GM21528 (cell line): ENCODE results near the gene BLOC1S2.
A peak's percentile ranks its signal among the peaks of the same experiment; 100 is the strongest.
"Not testable (repeated sequence)": the region's sequence is repeated elsewhere in the genome, so short reads cannot be mapped to it uniquely, and the experiment has no call there.

Experiments
- ATAC-seq: cut with Tn5 transposase; IDR thresholded peaks from one replicate; pipeline ENCODE4 v1.9.1; 2021; ENCODE audit warnings: mild to moderate bottlenecking, moderate library complexity; ENCODE audit not compliant: unreplicated experiment, low FRiP score

Gene BLOC1S2

GRCh38 chr10:100286051-100287033 is at the start of gene BLOC1S2:
Gene BLOC1S2 (minus strand): TSS chr10:100286680. CDS start chr10:100286659, 21 bp downstream.
- ATAC-seq: peak; percentile 83

DNA sequence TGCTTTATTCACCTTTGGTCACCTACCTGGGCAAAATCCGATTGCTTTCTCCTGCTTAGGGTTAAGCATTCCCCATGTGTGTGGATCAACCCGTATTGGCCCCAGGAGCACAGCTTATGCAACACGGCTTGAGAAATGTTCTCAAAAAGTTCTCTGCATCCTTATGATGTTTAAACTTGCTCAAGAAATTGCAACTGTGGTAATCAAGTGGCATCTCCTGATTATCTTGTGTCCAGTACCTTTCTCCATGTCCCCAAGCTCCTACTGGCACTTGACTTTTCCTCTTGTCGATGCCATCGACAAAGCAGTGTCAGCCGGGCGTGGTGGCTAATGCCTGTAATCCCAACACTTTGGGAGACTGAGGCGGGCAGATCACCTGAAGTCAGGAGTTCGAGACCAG is 48.3 kb upstream of the BLOC1S2 start:
- ATAC-seq: no peak

DNA sequence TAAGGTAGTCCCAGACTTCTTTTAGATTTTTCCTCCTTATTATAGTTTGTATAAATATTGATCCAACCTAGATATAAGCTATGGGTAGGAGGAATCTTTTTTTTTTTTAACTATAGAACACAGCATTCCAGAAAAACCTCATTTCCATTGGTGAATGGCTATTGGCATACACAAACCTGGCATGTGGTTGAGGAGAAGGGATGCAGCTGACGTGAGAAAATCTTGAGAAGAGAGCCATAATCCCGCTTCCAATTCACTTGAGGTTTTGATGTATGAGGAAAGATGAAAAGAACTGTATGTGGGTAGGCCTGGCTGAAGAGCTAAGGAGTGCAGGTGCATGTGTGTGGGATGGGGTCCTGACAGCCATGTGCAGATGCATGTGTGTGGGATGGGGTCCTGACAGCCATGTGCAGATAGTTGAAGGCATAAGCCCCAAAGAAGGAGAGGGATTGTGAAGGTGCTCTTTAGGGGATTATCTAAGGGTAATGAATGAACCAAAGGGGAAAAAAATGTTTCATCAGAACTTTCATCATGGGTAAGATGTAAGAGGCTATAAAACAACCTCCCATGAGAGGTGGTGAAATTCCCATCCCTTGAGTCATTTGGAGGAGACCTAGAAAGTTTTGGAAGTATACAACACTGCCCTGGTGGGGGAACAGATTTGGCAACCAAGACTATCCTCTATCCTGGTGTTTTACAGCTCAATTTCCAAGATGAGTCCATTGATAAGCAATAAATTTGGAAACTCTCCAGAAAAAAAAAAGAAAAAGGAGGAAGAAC is 47.4 kb upstream of the BLOC1S2 start:
- no peak for ATAC-seq

GRCh38 chr10:100333106-100333505 is 46.6 kb upstream of the BLOC1S2 start:
- no peak for ATAC-seq

GRCh38 chr10:100330079-100330478 is 43.6 kb upstream of the BLOC1S2 start, which contains the start of gene PKD2L1:
Gene PKD2L1 (minus strand): TSS chr10:100330228. CDS start chr10:100330103, 125 bp downstream.
- no peak for ATAC-seq

GRCh38 chr10:100328198-100328597 is 41.7 kb upstream of the BLOC1S2 start:
- ATAC-seq: no peak

DNA sequence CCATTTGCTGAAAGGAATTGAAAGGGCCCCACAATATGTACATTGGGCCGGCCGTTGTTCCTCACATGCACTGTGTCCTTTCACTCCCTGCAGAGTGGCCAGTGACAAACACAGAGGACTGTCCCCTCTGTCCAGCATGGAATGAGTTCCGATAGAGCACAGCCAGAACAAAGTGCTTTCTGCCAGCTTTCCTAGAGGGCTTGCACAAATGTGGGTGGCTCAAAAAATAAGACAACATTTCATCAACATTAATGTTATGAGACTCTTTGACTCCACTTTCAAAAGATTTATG is 41.2 kb upstream of the BLOC1S2 start:
- no peak for ATAC-seq

GRCh38 chr10:100327007-100327717 is 40.7 kb upstream of the BLOC1S2 start:
- ATAC-seq: peak; percentile 92

DNA sequence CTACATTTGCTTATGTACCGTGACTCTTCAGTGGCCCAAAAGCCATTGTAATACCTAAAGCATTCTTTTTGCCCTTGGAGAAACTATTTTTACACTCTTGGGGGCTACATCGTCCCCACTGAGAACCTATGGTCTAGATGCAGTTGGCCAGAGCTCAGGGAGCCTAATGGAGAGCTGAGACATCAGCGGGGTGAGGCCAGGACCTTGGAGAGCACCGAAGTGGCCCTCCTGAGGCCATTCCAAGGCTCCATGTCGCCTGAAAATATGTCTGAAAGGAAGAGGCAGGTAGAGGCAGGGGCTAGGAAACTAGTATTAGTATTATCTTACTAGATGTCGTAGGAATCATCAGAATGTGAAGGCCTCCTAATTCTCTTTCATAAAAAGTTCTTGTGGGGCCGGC is 38.7 kb upstream of the BLOC1S2 start:
- no peak for ATAC-seq

DNA sequence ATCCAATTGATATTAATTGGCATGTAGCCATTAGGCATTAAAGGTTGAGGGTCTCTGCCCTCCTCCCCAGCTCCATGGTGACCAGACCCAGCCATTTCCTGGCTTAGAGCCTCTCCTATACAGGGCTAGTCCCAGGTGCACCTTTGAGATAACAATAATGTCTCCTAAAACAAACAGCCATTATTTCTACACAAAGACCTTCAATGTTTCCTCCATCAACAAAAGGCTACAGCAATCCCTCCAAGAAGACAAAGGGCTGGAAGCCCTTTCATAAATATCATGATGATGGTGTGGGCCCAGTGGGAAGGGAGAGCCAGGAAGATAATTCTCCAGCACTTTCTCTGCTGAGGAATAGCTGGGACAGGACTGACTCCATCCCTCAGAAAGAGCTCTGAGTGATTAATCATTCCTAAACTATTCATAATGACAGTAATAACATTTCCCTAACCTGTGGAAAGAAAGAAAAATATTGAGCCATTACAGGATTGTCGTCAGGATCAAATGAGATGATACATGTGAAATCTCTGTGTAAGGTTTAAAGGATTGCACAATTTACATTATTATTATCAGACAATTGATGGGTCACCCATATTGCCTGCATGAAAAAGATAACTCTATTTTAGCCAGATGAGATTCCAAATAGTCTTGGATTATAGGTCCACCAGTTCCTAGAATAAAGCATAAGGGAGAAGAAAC is 33.4 kb upstream of the BLOC1S2 start:
- ATAC-seq: no peak

DNA sequence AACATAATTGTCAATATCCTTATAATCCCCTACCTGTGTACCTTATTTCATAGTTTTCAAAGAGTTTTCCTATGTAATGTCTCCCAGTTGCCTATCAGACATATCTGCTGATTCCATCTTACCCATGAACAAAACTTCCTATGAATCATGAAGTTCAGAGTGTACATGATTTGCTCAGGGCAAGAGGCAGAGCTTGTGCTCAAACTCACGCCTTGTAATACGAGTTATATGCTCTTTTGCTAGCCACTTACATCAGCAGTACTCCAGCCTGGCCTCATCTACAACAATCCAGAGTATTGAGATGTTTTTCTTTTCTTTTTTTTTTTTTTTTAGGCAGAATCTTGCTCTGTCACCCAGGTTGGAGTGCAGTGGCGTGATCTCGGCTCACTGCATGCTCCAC is 31.7 kb upstream of the BLOC1S2 start:
- ATAC-seq: no peak

- no peak for ATAC-seq
These were observed 29.1 kb upstream of the BLOC1S2 start for GRCh38 chr10:100315615-100316014.

GRCh38 chr10:100311298-100311697 is 24.8 kb upstream of the BLOC1S2 start:
- ATAC-seq: no peak

DNA sequence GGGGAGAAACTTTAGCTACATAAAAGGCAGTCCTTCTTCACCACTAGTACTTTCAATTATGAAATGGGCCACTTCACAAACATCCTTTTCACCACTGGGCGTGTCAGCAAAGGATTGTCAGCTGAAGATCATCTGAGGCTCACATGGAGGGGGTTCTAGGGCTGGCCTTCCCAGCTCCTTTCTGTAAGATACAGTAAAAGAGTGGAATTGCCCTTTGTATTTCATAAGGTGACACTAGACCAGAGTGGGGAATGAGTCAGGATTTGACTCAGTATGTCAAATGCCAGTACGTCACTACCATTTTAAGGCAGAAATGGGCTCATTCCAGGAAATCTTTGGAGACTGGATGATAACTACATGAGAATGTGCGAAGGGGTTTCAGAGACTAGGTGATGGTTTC is 21.2 kb upstream of the BLOC1S2 start:
- ATAC-seq: no peak

- no peak for ATAC-seq
These were observed 20.4 kb upstream of the BLOC1S2 start for GRCh38 chr10:100306861-100307260.

- no peak for ATAC-seq
These were observed 17.9 kb upstream of the BLOC1S2 start for GRCh38 chr10:100304414-100304813.

DNA sequence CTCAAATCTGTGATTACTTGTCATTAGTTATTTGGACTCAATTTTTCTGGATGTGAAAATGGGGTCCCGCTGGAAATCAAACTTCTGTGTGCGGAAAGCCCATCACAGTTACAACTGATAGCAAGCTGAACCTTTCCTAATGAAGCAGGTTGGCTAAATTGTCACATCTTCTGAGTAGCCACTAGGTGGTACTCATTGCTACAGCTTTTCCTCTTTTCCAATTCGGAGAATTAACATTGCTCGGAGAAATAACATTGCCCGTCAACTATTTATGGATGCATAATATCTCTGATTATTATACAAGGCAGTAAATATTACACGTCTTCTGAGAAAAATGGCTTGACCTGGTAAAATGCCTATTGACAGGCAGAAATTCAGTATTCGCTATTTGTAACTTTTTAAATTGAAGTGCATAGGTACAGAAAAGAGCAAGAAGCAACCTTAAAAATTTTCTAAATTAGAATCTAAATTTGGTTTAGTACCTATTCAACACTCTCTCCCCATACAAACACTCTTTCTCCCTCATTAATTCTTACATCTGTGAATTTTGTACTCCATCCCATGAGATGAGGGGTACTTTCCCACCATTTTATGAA is 17.3 kb upstream of the BLOC1S2 start:
- no peak for ATAC-seq

GRCh38 chr10:100301123-100301522 is 14.6 kb upstream of the BLOC1S2 start:
- not testable (repeated sequence) for ATAC-seq

DNA sequence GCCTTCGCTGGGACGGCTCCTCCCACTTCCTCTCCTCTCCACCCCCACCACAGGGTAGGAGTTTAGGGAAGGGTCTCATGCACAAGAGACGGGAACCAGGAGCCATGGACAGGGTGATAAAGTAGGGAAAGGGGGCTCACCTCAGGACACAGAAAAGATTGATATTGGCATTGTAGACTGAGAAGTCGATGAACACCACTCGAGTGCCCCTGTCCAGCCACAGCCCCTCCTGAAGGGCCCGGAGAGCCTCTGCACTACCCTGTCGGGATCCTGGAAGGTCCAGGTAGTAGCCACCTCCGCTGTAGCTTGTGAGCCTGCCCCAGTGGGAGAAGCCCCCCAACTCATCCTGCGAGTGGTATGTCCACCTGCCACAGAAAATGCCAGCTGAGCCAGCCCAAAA is 10.8 kb upstream of the BLOC1S2 start:
- no peak for ATAC-seq

DNA sequence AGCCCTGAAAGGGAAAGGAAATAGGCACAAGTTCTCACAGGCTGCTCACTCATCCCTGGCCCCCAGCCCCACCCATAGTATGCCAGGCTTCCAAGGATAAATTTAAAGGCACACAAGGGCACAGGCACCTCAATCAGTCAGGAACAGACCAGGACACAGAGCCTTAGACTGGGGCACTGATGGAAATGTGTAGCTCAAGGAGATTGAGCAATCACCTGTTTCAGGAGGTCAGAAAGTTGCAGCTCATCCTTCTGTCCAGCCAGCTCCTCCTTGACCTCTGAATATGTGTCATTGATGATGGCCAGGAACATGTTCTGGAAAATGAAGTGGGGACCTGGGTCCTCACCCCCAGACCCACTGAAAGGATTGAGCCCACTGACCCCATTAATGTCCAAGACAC is 6.6 kb upstream of the BLOC1S2 start:
- no peak for ATAC-seq
